Mononuclear cell (primary cell): ENCODE data around the gene NKAIN4. TPM values are rescaled to one million over a fixed set of nuclear protein-coding genes. Genes with fewer than 3 reads are reported as not detected.

Experiments used
- H3K27me3 ChIP-seq: 2 replicates; pipeline ENCODE4 v1.6.0; 2011; ENCODE audit warnings: low read length, control low read depth; ENCODE audit not compliant: insufficient read depth
- H3K4me1 ChIP-seq: 2 replicates; pipeline ENCODE4 v1.5.1; 2011; ENCODE audit warnings: mild to moderate bottlenecking, low read length, control low read depth; ENCODE audit not compliant: insufficient read depth
- H3K4me3 ChIP-seq: 2 replicates; pipeline ENCODE4 v1.5.1; 2011; ENCODE audit warnings: mild to moderate bottlenecking, low read length, moderate library complexity
- H3K9me3 ChIP-seq: 2 replicates; pipeline ENCODE4 v1.5.1; 2011; ENCODE audit warnings: low read depth, mild to moderate bottlenecking, control low read depth, low read length
- total RNA-seq: library from RNA; depleted of rRNA; stranded (reverse); fragments of >200 nt; gene quantifications from one replicate; pipeline ENCODE4 v1.2.3, GENCODE V29; 2012

Gene NKAIN4
- total RNA-seq, 1 donor, result not detected

DNA sequence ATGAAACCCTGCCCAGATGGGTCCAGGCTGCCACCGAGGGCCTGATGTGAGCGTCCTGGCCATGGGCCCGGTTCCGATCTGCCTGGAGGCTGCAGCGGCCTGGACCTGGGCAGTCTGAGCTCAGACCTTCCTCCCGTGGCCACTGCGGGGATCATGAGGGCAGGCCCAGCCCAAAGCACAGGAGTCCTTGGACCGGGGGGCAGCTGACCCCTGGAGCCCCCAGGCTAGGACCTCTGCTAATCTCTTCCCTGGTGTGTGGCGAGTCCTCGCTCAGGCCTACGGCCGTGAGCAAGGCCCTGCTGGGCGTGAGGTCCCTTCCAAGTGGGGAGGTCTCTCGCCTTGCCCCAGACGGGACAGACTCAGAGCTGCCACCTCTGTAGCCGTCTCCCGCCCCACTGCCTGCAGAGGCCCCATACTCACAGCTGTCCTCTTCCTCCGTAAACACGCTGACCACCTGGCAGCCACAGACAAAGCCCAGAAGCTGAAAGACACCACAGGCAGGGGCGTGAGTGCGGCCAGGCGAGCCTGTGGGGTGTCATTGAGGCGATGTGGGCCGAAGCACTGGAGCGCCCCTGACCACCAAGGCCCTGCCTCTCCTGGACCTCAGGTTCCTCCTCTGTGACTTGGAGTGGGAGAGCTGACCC is 10.5 kb downstream of the NKAIN4 start:
- Histone ChIP-seq H3K9me3 (no peaks in the 10 kb centered on the region), H3K27me3 (no peaks in the 10 kb centered on the region), H3K4me1 (no peaks in the 10 kb centered on the region), H3K4me3 (no peak overlapping the region)

DNA sequence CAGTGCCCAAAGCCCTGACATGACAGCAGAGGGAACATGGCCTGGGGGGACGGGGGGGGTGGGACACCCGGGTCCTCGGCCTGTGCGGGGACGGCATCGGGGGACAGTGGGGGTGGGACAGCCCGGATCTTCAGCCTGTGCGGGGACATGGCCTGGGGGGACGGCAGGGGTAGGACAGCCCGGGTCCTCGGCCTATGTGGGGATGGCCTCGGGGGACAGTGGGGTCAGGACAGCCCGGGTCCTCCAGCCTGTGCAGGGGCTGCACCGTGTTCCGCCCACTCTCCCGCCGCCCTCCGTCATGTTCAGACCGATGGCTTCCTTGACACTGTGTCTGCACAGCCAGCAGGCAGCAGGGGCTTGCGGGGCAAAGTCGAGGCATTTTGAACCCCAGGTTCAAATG is 11.5 kb downstream of the NKAIN4 start:
- H3K27me3 ChIP-seq, result no peaks in the 10 kb centered on the region
- H3K4me3 ChIP-seq, result no peak overlapping the region
- H3K4me1 ChIP-seq, result no peaks in the 10 kb centered on the region
- H3K9me3 ChIP-seq, result no peaks in the 10 kb centered on the region

DNA sequence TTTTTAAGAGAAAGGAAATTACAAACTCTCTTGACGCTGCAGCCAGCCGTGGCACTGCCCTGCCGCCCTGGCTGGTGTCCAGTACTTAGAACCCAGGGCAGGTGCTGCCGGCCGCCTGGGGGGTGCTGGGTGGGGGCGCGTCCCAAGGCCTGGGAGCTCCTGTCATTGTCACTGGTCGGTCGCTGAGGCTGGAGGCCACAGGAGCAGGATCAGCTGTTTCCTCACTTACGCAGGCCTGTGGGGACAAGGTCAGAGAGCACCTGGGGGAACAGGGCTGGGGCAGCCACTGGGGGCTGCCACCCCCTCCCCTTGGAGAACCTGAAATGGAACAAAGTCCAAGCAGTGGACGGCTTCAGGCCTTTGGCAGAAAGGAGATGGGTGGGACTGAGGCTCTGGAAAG is 13.0 kb downstream of the NKAIN4 start:
- no peaks in the 10 kb centered on the region for H3K9me3 ChIP-seq
- no peak overlapping the region for H3K4me3 ChIP-seq
- H3K4me1 ChIP-seq, result no peaks in the 10 kb centered on the region
- H3K27me3 ChIP-seq, result no peaks in the 10 kb centered on the region

DNA sequence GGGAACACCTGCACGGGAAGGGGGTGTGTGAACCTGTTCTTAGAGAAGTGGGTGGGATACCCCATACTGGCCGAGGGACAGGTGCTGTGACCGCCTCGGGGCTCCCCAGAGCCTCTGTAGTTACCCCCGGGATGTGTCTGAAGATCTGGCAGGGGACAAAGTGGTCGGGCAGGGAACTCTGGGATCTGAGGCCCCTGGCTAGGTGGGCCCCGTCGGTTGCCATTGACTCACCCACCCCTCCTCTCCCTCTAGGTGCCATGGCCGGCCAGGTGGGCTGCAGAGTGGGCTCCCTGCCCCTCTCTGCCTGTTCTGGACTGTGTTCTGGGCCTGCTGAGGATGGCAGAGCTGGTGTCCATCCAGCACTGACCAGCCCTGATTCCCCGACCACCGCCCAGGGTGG is 14.3 kb downstream of the NKAIN4 start:
- no peaks in the 10 kb centered on the region for H3K27me3 ChIP-seq
- H3K4me3 ChIP-seq, result no peak overlapping the region
- H3K9me3 ChIP-seq, result no peaks in the 10 kb centered on the region
- no peaks in the 10 kb centered on the region for H3K4me1 ChIP-seq

DNA sequence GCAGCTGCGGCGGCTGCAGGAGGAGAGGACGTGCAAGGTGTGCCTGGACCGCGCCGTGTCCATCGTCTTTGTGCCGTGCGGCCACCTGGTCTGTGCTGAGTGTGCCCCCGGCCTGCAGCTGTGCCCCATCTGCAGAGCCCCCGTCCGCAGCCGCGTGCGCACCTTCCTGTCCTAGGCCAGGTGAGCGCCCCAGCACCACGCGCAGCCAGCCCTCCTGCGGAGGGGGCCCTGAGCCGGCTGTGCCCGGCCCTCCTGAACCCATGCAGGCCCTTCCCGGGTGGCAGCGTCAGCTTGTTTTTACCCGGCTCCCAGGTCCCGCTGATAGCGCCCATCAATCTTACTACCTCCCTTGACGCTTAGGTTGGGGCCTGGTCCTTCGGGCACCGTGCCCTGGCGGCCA is 14.8 kb downstream of the NKAIN4 start:
- Histone ChIP-seq H3K4me3 (no peak overlapping the region), H3K9me3 (no peaks in the 10 kb centered on the region), H3K27me3 (no peaks in the 10 kb centered on the region), H3K4me1 (no peaks in the 10 kb centered on the region)

DNA sequence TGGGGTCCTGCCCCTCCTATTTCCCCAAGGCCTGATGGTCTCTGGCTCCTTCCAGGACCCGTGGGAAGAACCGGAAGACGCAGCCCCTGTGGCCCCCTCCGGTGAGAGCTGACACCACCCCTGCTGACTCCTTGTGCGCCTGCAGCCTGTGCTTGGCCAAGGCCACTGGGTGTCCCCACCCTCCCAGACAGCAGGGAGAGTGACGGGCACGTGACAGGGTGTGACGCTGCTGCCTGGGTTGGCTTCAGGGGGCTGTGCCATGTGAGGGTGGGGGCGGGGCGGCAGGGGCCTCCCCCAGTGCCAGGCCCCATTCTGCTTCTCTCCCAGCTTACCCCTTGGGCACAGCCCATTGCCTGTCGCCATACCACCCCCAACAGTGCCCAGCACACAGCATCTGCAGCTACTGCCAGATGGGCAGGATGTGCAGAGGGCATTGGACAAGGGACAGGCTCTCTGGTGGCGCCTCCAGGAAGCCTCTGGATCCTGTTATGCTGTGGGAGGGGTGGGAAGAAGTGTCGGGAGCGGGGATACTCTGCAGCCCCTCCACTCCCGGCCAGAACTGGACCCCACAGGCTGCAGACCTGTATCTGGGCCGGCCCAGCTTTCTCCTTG is 15.6 kb downstream of the NKAIN4 start:
- Histone ChIP-seq H3K4me1 (no peaks in the 10 kb centered on the region), H3K27me3 (no peaks in the 10 kb centered on the region)

DNA sequence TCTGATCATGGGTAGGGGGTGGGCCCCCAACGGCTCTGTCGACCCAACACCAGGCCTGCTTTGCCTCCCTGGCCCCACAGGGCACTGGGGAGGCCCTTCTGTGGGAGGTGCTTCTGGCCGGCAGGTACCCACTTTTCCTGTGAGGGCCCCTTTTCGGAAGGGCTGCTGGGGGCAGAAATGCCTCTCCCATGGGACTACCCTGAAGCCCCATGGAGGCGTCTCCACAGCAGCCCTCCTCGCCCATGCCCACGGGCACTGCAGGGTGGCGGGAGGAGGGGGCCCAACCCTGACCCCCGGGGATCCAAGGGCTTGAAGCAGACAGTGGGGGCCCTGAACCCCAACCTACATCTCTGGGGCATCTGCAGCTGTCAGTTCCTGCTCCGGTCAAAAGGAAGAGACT is 16.2 kb downstream of the NKAIN4 start:
- Histone ChIP-seq H3K4me1 (no peaks in the 10 kb centered on the region), H3K27me3 (no peaks in the 10 kb centered on the region), H3K9me3 (no peaks in the 10 kb centered on the region), H3K4me3 (no peak overlapping the region)

More for the DNA sequence above, 15.6 kb downstream of the NKAIN4 start:
- no peaks in the 10 kb centered on the region for H3K9me3 ChIP-seq
- H3K4me3 ChIP-seq, result no peak overlapping the region

DNA sequence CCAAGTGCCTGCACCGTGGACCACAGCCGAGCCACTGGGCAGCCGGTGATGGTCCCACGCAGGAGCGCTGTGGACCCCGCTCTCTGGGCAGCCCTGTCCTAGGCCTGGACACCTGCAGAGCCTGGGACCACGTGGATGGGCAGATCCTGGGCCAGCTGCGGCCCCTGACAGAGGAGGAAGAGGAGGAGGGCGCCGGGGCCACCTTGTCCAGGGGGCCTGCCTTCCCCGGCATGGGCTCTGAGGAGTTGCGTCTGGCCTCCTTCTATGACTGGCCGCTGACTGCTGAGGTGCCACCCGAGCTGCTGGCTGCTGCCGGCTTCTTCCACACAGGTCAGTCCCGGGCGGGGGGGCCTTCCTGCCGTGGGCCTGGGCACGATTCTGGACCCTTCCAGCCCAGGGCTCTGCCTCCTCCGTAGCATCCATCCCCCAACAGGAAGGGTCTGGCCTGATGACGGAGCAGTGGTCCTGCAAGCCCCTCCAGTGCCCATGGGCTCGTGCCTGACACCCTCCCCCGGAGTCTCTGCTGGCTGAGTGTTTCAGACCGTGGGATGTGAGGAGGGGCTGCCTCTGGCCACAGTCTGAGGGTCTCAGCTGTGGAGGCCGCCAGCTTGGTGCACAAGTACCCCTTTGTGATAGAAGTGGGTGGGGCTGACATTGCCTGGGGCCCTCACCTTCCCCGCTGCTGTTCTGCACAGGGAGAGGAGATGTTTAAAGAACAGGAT is 18.0 kb downstream of the NKAIN4 start:
- H3K9me3 ChIP-seq, result no peaks in the 10 kb centered on the region
- no peak overlapping the region for H3K4me3 ChIP-seq
- H3K4me1 ChIP-seq, result no peaks in the 10 kb centered on the region
- H3K27me3 ChIP-seq, result no peaks in the 10 kb centered on the region

DNA sequence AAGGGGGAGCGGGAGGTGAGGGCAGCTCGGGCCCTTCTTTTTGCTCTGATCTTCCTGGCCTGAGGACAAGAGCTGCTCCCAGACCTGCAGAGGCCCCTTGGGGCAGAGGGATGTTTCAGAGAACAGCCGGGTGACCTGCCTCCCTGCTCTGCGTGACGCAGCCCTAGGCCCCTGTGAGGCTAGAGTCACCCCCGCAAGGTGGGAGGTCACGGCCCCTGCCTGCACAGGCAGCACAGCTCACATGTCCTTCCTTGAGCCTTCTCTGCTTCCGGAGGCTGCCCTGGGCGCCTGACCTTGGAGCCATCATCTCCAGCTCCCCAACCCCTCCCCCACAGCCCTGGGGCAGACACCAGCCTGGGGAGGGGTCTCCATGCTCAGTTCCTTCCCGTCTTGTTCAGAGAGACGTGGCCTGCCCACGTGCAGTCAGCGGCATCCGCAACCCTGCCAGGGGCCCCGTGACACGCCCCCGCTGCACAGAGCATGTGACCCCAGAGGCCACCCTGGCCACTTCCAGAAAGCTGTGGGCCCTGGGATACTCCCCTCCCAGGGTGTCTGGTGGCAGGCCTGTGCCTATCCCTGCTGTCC is 18.8 kb downstream of the NKAIN4 start, which contains the start of gene BIRC7:
TSS of gene BIRC7 (plus strand) at position 507 of the 585 bp plus-strand sequence. CDS start 192 bp downstream, outside the sequence.
- no peaks in the 10 kb centered on the region for H3K9me3 ChIP-seq
- H3K27me3 ChIP-seq, result peaks cover 5% of the 10 kb centered on the region
- H3K4me1 ChIP-seq, result no peaks in the 10 kb centered on the region
- H3K4me3 ChIP-seq, result no peak within 1 kb of the TSS

DNA sequence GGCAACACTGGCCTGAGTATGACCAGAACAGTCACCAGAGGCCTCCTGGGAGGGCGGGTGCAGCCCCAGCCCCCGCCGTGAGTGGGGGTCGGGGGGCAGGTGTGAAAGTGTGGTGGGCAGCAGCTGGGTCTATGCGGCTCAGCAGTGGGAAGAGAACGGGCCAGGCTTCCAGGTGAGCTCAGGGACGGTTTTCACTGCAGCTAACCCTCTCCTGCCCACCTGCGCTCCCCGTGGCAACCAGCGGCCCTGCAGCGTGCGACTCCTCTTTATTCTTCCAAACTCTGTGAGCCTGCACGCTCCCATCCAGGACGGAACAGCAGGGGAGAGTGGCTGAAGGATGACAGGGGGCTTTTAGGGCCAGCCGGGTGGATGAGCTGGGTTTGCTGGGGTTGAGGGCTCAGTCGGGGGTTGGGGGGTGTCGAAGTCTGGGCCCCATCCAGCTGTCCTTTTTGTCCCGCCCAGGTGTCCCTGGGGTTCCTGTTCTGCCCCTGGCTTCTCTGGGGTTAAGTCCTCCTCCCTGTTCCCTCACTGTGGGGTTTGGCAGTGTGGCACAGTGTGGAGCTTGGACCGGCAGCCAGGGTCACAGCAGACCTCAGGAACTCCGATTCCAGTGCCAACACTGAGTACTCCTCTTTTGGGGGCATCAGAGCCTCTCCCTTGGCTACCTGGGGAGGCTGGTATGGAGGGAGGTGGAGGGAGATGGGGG is 19.4 kb downstream of the NKAIN4 start:
- Histone ChIP-seq H3K9me3 (no peaks in the 10 kb centered on the region), H3K27me3 (peaks cover 10% of the 10 kb centered on the region), H3K4me3 (no peak overlapping the region), H3K4me1 (no peaks in the 10 kb centered on the region)

DNA sequence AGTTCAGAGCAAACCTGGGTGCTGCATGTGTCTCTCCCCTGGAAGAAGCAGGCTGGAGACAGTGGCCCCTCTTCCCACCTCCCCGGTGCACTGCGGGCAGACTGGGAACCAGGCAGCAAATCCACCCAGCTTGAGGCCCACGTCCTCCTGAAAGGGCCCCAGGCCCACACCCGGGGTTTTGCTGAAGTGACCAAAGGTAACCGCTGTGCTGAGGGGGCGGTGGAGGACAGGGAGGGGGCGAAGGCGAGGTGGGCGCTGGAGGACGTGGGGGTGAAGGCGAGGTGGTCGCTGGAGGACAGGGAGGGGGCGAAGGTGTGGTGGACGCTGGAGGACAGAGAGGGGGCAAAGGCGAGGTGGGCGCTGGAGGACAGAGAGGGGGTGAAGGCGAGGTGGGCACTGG is 20.3 kb downstream of the NKAIN4 start:
- H3K4me3 ChIP-seq, result no peak overlapping the region
- H3K4me1 ChIP-seq, result no peaks in the 10 kb centered on the region
- no peaks in the 10 kb centered on the region for H3K9me3 ChIP-seq
- peaks cover 16% of the 10 kb centered on the region for H3K27me3 ChIP-seq

DNA sequence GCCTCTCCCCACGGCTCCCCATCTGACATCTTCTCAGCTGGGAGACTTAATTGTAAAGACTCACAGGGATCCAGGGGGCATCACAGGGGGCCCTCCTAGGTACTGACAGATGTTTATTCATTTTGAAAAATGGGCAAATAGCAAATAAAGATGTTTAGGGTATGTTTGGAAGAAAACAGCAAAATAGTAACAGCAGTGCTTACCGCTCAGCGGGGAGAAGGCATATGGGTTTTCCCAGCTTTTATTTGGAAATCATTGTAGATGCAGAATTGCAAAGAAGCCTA is 21.3 kb downstream of the NKAIN4 start:
- H3K27me3 ChIP-seq, result peaks cover 16% of the 10 kb centered on the region
- H3K9me3 ChIP-seq, result no peaks in the 10 kb centered on the region
- no peaks in the 10 kb centered on the region for H3K4me1 ChIP-seq
- H3K4me3 ChIP-seq, result no peak overlapping the region

DNA sequence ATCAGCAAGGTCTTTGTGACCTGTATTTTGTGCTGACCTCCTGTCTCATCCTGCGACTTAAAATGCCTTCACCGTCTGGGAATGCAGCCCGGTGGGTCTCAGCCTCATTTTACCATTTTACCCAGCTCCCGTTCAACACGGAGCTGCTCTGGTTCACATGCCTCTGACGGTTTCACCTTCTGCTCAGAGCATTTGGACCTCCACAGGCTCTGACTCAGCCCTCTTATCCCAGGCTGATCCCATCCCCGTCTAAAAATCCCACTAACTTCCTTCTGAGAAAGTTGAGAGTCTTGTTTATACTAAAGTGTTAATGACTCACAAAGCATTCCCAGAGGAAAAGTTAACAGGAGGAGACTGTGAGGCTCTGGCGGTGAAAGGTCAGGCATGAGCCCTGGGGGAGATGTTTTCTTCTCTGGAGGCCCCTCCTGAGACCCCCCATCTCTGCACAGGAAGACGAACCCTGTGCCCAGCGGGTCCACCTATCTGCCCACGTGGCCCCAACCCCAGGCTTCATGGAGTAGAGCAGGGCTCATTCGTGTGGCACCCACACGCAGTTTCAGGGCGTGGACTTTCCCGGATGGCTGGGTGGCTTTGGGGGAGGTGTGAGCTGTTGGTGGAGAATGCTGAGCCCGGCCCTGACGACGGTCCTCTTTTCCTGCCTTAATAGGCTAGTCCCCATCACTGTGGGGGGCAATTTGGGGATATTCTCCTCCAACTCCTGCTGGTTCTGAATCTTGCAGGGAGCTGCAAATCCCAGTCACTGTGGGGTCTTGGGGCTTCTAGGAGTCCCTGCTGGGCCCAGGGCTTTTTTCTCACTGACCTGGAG is 21.8 kb downstream of the NKAIN4 start:
- Histone ChIP-seq H3K4me1 (no peaks in the 10 kb centered on the region), H3K4me3 (no peak overlapping the region), H3K9me3 (no peaks in the 10 kb centered on the region), H3K27me3 (peaks cover 16% of the 10 kb centered on the region)

DNA sequence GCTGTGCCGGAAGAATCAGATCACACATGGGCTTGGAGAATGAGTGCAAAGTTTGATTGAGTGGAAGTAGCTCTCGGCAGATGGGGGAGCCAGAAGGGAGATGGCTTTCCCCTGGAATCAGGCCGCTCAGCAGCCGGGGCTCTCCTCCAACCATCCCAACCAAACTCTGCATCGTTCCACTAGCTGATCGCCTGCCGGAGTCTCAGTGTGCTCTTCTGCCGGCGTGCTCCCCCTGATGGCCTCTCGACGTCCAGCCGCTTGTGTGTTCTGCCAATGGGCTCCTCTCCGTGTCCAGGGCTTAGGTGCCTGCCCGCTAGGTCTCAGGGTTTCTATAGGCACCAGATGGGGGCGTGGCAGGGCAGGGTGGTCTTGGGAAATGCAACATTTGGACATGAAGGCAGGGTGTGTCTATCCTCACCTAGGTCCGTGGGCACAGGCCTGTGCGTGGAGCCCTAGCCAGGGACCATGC is 23.4 kb downstream of the NKAIN4 start:
- no peak overlapping the region for H3K4me3 ChIP-seq
- H3K4me1 ChIP-seq, result no peaks in the 10 kb centered on the region
- H3K9me3 ChIP-seq, result no peaks in the 10 kb centered on the region
- peaks cover 16% of the 10 kb centered on the region for H3K27me3 ChIP-seq
